Nucleus accumbens (tissue), 56 donors: ENCODE measurements around the gene LAMC2.
"Not testable (repeated sequence)": the region's sequence is repeated elsewhere in the genome, so short reads cannot be mapped to it uniquely, and the experiment has no call there.

Experiments
- DNase-seq, 56 donors: peaks; one replicate each; lab custom pipeline; 2025; lab: John Stamatoyannopoulos, UW

The LAMC2 gene

GRCh38 chr1:183235503-183235902, 49.4 kb downstream of the LAMC2 start:
- DNase-seq: no peak

- DNase-seq: no peak
Observed at GRCh38 chr1:183236158-183236725, 50.2 kb downstream of the LAMC2 start.

GRCh38 chr1:183237046-183237445, 51.0 kb downstream of the LAMC2 start:
- no peak for DNase-seq

GRCh38 chr1:183238071-183238470, 52.0 kb downstream of the LAMC2 start:
- DNase-seq: no peak

GRCh38 chr1:183239220-183239742, 53.2 kb downstream of the LAMC2 start:
- no peak for DNase-seq

- DNase-seq: no peak
Observed at GRCh38 chr1:183239793-183240525, 53.9 kb downstream of the LAMC2 start.

- DNase-seq: no peak
Observed at GRCh38 chr1:183240526-183240825, 54.4 kb downstream of the LAMC2 start.

- DNase-seq: not testable (repeated sequence)
Observed at GRCh38 chr1:183240853-183241252, 54.8 kb downstream of the LAMC2 start.

- DNase-seq: no peak
Observed at GRCh38 chr1:183241471-183241870, 55.4 kb downstream of the LAMC2 start.

- DNase-seq: no peak
Observed at GRCh38 chr1:183242556-183242955, 56.5 kb downstream of the LAMC2 start.

- no peak for DNase-seq
Observed at GRCh38 chr1:183243161-183244050, 57.3 kb downstream of the LAMC2 start.

- DNase-seq: no peak
Observed at GRCh38 chr1:183244466-183244865, 58.4 kb downstream of the LAMC2 start.

- no peak for DNase-seq
Observed at GRCh38 chr1:183245357-183245756, 59.3 kb downstream of the LAMC2 start.

- no peak for DNase-seq
Observed at GRCh38 chr1:183246436-183246835, 60.4 kb downstream of the LAMC2 start.

- DNase-seq: no peak
Observed at GRCh38 chr1:183247066-183247465, 61.0 kb downstream of the LAMC2 start.

- DNase-seq: no peak
Observed at GRCh38 chr1:183247484-183247883, 61.4 kb downstream of the LAMC2 start.

- DNase-seq: no peak
Observed at GRCh38 chr1:183247931-183248330, 61.9 kb downstream of the LAMC2 start.

- DNase-seq: no peak
Observed at GRCh38 chr1:183248989-183249691, 63.1 kb downstream of the LAMC2 start.

GRCh38 chr1:183249941-183250452, 63.9 kb downstream of the LAMC2 start:
- no peak for DNase-seq
